ENCODE data around the gene KIAA1614.
A peak's percentile ranks its signal among the peaks of the same experiment; 100 is the strongest.

KIAA1614 gene

GRCh38 chr1:180927348-180927747 is 14.7 kb downstream of the KIAA1614 start:
- peak; percentile 57 for DNase-seq

GRCh38 chr1:180927841-180928240 is 15.1 kb downstream of the KIAA1614 start:
- DNase-seq = peak; percentile 96

- DNase-seq = peak; percentile 79
Measured at GRCh38 chr1:180928331-180929230, 15.9 kb downstream of the KIAA1614 start.

GRCh38 chr1:180929389-180929788 is 16.7 kb downstream of the KIAA1614 start:
- DNase-seq = no peak

- peak; percentile 99 for DNase-seq
Measured at GRCh38 chr1:180930687-180931086, 18.0 kb downstream of the KIAA1614 start.

GRCh38 chr1:180931529-180931928 is 18.8 kb downstream of the KIAA1614 start:
- no peak for DNase-seq

GRCh38 chr1:180932378-180932777 is 19.7 kb downstream of the KIAA1614 start:
- DNase-seq = no peak

GRCh38 chr1:180933141-180933540 is 20.4 kb downstream of the KIAA1614 start:
- no peak for DNase-seq

- no peak for DNase-seq
Measured at GRCh38 chr1:180934563-180934962, 21.9 kb downstream of the KIAA1614 start.

GRCh38 chr1:180935326-180936109 is 22.8 kb downstream of the KIAA1614 start:
- no peak for DNase-seq

- no peak for DNase-seq
Measured at GRCh38 chr1:180936110-180937011, 23.7 kb downstream of the KIAA1614 start.

GRCh38 chr1:180937012-180937372 is 24.3 kb downstream of the KIAA1614 start:
- no peak for DNase-seq

GRCh38 chr1:180937624-180938225 is 25.0 kb downstream of the KIAA1614 start:
- DNase-seq = no peak

GRCh38 chr1:180939073-180939710 is 26.5 kb downstream of the KIAA1614 start:
- no peak for DNase-seq

GRCh38 chr1:180939711-180940103 is 27.0 kb downstream of the KIAA1614 start:
- no peak for DNase-seq

GRCh38 chr1:180940445-180940844 is 27.7 kb downstream of the KIAA1614 start:
- no peak for DNase-seq

- DNase-seq = no peak
Measured at GRCh38 chr1:180941518-180942275, 29.0 kb downstream of the KIAA1614 start.

GRCh38 chr1:180945151-180945550 is 32.5 kb downstream of the KIAA1614 start:
- DNase-seq = no peak

- no peak for DNase-seq
Measured at GRCh38 chr1:180945551-180945950, 32.9 kb downstream of the KIAA1614 start.

- DNase-seq = no peak
Measured at GRCh38 chr1:180946056-180946455, 33.4 kb downstream of the KIAA1614 start.

Data from NCI-H2171 treated with DMSO at 0.1 percent for 48 hours (cell line).